HL-60 (cell line): ENCODE data around the gene REL.

Experiments used
- DNase-seq, 2 experiments: peaks; one replicate each; pipeline ENCODE4 v3.0.0-alpha.2; 2010 to 2020; ENCODE audit warnings: low read depth in 1 of 2, low spot score in 1 of 2
- H3K27ac ChIP-seq: fragments of 250-450 bp; sonication (Bioruptor Pico); replicated peaks from 2 replicates; pipeline ENCODE4 v1.5.1; 2020; ENCODE audit warnings: mild to moderate bottlenecking, moderate library complexity
- H3K27me3 ChIP-seq: fragments of 250-450 bp; sonication (Bioruptor Pico); 2 replicates; pipeline ENCODE4 v1.5.1; 2021; ENCODE audit warnings: mild to moderate bottlenecking, moderate library complexity; ENCODE audit not compliant: insufficient read depth, poor library complexity, severe bottlenecking
- H3K4me3 ChIP-seq: replicated peaks from 2 replicates; pipeline ENCODE4 v1.5.1; 2011; ENCODE audit warnings: mild to moderate bottlenecking, control low read depth, low read length; ENCODE audit not compliant: insufficient read depth
- GABPA ChIP-seq: IDR thresholded peaks from 2 replicates; pipeline ENCODE4 v1.6.1; 2012; ENCODE audit warnings: low read depth
- POLR2AphosphoS5 ChIP-seq: IDR thresholded peaks from 2 replicates; pipeline ENCODE4 v1.6.1; 2012; ENCODE audit warnings: low read depth
- REST ChIP-seq: IDR thresholded peaks from 2 replicates; pipeline ENCODE4 v1.6.1; 2012; ENCODE audit warnings: low read depth; ENCODE audit not compliant: insufficient replicate concordance
- SPI1 ChIP-seq: IDR thresholded peaks from 2 replicates; pipeline ENCODE4 v1.6.1; 2012; ENCODE audit warnings: low read depth, mild to moderate bottlenecking, borderline replicate concordance
- TF ChIP-seq, protein P1 (sequence below): IDR thresholded peaks from one replicate; pipeline ENCODE4 v1.5.1; 2011; ENCODE audit warnings: low read length, control low read depth, inconsistent platforms; ENCODE audit not compliant: insufficient read depth

REL gene

DNA sequence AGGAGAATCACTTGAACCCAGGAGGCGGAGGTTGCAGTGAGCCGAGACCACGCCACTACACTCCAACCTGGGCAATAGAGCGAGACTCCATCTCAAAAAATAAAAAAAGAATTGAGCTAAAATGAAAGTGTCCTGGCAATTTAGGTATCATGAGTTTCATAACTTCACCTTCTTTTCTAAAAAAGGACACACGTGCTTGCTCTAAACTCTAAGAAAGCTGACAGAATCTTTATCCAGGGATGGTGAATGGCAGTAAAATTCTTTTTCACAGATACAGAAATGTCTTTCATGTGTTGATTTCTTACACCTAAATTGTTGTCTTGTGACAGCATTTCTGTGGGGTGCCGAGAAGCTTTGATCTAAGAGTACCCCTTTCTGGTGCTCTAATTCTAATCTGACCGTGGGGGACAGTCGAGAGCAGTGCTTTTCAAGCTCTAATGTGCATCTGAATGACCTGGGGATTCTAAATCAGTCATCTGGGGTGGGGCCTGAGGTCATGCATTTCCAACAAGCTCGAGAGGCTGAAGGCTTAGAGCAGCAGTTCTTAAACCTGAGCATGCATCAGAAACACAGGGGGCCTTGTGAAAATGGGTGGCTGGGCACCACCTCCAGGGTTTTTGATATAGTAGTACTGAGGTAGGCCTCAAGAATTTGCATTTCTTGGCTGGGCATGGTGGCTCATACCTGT lies 42.1 kb upstream of the REL start:
- DNase-seq: no peak
- no peaks in the 10 kb centered on the region for H3K27me3 ChIP-seq
- no peak overlapping the region for H3K4me3 ChIP-seq
- H3K27ac ChIP-seq: no peak overlapping the region
- TF ChIP-seq, protein P1, sequence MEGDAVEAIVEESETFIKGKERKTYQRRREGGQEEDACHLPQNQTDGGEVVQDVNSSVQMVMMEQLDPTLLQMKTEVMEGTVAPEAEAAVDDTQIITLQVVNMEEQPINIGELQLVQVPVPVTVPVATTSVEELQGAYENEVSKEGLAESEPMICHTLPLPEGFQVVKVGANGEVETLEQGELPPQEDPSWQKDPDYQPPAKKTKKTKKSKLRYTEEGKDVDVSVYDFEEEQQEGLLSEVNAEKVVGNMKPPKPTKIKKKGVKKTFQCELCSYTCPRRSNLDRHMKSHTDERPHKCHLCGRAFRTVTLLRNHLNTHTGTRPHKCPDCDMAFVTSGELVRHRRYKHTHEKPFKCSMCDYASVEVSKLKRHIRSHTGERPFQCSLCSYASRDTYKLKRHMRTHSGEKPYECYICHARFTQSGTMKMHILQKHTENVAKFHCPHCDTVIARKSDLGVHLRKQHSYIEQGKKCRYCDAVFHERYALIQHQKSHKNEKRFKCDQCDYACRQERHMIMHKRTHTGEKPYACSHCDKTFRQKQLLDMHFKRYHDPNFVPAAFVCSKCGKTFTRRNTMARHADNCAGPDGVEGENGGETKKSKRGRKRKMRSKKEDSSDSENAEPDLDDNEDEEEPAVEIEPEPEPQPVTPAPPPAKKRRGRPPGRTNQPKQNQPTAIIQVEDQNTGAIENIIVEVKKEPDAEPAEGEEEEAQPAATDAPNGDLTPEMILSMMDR: no peak
- no peak for TF ChIP-seq GABPA
- TF ChIP-seq REST: no peak
- TF ChIP-seq SPI1: no peak
- no peak for TF ChIP-seq POLR2AphosphoS5

DNA sequence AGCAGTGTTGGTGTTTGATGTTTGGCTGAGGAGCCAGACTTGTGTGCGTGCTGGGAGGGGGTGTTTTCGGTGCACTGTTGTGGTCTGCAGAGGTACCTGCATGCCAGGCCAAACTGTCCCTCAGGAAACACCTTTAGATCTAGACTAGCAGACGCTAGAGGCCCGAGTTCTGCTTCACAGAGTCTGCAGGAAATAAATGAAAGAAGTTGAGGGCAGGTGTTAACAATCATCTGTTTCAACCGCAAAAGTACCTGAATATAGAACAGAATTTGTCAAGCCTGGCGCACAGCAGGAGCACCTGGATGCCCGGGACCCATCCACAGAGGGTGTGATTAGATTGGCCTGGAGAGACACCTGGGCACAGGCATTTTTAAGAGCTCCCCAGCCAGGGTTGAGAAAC lies 40.5 kb upstream of the REL start:
- Histone ChIP-seq H3K27me3 (no peaks in the 10 kb centered on the region), H3K4me3 (no peak overlapping the region), H3K27ac (no peak overlapping the region)
- DNase-seq: no peak
- no peak for TF ChIP-seq GABPA
- TF ChIP-seq, protein P1: no peak
- TF ChIP-seq REST: no peak
- TF ChIP-seq SPI1: no peak
- TF ChIP-seq POLR2AphosphoS5: no peak

DNA sequence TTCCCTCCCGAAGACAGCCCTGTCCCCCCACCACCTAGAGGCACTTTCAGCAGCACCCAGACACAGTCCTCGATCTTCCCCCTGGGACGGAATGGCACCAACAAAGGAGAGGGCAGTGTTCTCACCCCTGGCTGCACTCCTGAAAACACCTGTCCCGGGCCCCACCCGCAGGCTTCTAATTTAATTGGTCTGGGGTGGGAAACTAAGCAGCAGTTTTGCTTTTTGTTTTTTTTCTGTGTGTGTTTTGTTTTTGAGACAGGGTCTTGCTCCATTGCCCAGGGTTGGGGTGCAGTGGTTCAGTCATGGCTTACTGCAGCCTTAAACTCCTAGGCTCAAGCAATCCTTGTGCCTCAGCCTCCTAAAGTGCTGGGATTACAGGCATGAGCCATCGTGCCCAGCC lies 38.4 kb upstream of the REL start:
- Histone ChIP-seq H3K4me3 (no peak overlapping the region), H3K27ac (no peak overlapping the region), H3K27me3 (no peaks in the 10 kb centered on the region)
- TF ChIP-seq POLR2AphosphoS5 (no peak), SPI1 (no peak), REST (no peak), GABPA (no peak)
- TF ChIP-seq, protein P1: no peak
- DNase-seq: no peak
